Panc1 (cell line): Measurements from ENCODE around the gene IL2RG.

Source experiments
- SIN3A ChIP-seq: IDR thresholded peaks from 2 replicates; pipeline ENCODE4 v1.6.1; 2012; ENCODE audit warnings: low read depth, mild to moderate bottlenecking, low read length, moderate library complexity, borderline replicate concordance; ENCODE audit not compliant: insufficient read depth
- TF ChIP-seq, protein P1 (sequence below): fragments of 450-650 bp; IDR thresholded peaks from 2 replicates; pipeline ENCODE4 v1.5.1; 2017; ENCODE audit warnings: mild to moderate bottlenecking

DNA sequence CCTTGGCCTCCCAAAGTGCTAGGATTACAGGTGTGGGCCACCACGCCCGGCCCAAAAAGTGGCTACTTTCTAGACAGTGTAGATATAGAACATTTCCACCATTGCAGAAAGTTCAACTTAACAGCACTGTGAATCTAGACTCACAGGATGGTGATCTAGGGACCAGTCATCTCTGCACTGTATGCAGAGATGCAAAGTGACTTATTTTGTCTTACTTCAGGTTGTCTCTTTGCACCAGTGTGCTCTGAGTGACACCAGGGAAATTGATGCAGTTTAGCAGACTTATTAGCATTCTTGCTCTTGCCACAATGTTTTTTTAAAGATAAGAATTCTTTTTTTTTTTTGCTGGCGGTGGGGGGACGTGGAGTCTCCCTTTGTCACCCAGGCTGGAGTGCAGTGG lies 28.6 kb downstream of the IL2RG start:
- TF ChIP-seq, protein P1, sequence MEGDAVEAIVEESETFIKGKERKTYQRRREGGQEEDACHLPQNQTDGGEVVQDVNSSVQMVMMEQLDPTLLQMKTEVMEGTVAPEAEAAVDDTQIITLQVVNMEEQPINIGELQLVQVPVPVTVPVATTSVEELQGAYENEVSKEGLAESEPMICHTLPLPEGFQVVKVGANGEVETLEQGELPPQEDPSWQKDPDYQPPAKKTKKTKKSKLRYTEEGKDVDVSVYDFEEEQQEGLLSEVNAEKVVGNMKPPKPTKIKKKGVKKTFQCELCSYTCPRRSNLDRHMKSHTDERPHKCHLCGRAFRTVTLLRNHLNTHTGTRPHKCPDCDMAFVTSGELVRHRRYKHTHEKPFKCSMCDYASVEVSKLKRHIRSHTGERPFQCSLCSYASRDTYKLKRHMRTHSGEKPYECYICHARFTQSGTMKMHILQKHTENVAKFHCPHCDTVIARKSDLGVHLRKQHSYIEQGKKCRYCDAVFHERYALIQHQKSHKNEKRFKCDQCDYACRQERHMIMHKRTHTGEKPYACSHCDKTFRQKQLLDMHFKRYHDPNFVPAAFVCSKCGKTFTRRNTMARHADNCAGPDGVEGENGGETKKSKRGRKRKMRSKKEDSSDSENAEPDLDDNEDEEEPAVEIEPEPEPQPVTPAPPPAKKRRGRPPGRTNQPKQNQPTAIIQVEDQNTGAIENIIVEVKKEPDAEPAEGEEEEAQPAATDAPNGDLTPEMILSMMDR, result no peak
- TF ChIP-seq SIN3A, result no peak
